ENCODE data around the gene FSD2. TPM values are rescaled to one million over a fixed set of nuclear protein-coding genes. Genes with fewer than 3 reads are reported as not detected.

The FSD2 gene
- total and polyA plus RNA-seq, 10 of the 15 experiments (the other 5 are each of a cell fraction or from before 2014, with no cell fraction given), result under 0.01 to 0.39 (median 0.07) TPM; not detected in 3

- TF ChIP-seq E4F1 (IDR thresholded peaks at IDR 0.05; ENCODE audit: borderline replicate concordance, partially characterized antibody) (no peak), YY1 (IDR thresholded peaks at IDR 0.05; ENCODE audit: low read depth, low read length) (no peak), RBBP5 (conservative IDR thresholded peaks at IDR 0.05) (no peak), ZBTB33 (IDR thresholded peaks at IDR 0.05) (no peak), E2F4 (IDR thresholded peaks at IDR 0.05; ENCODE audit: low read depth, low read length) (no peak)
Observed at GRCh38 chr15:82739086-82739485, 66.8 kb downstream of the FSD2 start (continued).

GRCh38 chr15:82737975-82738374, 67.9 kb downstream of the FSD2 start:
- ChIA-PET RAD21 (ENCODE audit: unreplicated experiment) (no interaction called here), SMC1A (ENCODE audit: uncharacterized antibody, unreplicated experiment) (no interaction called here), POLR2A (interaction anchor here (0.6 kb wide), 1 partner anchor 8 kb away, joined by 3 read pairs; no protein-coding TSS in a partner anchor), CTCF (no interaction called here)
- H3K9me3 ChIP-seq (replicated peaks; ENCODE audit: control insufficient read depth, insufficient read depth, low read length), result no peaks in the 10 kb centered on the region
- H3K27me3 ChIP-seq (replicated peaks in 1 of 2; ENCODE audit: control insufficient read depth in 2 of 2, insufficient read depth in 2 of 2, low read length in 1 of 2), result no peaks in the 10 kb centered on the region
- no peak overlapping the region for H3K4me2 ChIP-seq (ENCODE audit: control insufficient read depth, insufficient read depth)
- DNase-seq (ENCODE audit: low read depth, low spot score) (no peak), ATAC-seq (no peak), FAIRE-seq (no peak)
- H3K27ac ChIP-seq (ENCODE audit: control insufficient read depth, insufficient read depth), result no peak overlapping the region
- intact Hi-C loops (cut with micrococcal nuclease; ENCODE audit: unreplicated experiment), result no loop called here
- in situ Hi-C loops (cut with MboI), result no loop called here
- no peaks in the 10 kb centered on the region for H3K4me1 ChIP-seq (ENCODE audit: control insufficient read depth, insufficient read depth, low read length)
- H2AFZ ChIP-seq (ENCODE audit: control insufficient read depth, low read depth, low read length), result no peak overlapping the region
- BruUV-seq (replicated peaks), result no TSS peak
- H3K9ac ChIP-seq (ENCODE audit: control insufficient read depth, insufficient read depth, low read length), result no peak overlapping the region
- TF ChIP-seq ZNF687 (IDR thresholded peaks at IDR 0.05) (no peak), NFXL1 (IDR thresholded peaks at IDR 0.05; ENCODE audit: borderline replicate concordance) (no peak), NBN (IDR thresholded peaks at IDR 0.05) (no peak), ZBTB33 (IDR thresholded peaks at IDR 0.05) (no peak), POLR2AphosphoS5 (IDR thresholded peaks at IDR 0.05; ENCODE audit: low read length) (no peak), NRF1 (conservative IDR thresholded peaks at IDR 0.05; ENCODE audit: low read depth, low read length) (no peak)
- no peaks in the 10 kb centered on the region for H3K79me2 ChIP-seq (ENCODE audit: control insufficient read depth, insufficient read depth, low read length)
- H3K36me3 ChIP-seq (ENCODE audit: control insufficient read depth in 2 of 2, insufficient read depth in 2 of 2, low read length in 1 of 2), result peaks cover 0 to 3% of the 10 kb centered on the region in 2 experiments; a peak in 1 of 4 replicates
- H3K4me3 ChIP-seq, result no peak overlapping the region
- 100% methylated on average over 2 of the region's 2 CpGs for WGBS (ENCODE audit: insufficient coverage, insufficient replicate concordance, low lambda C conversion rate, missing lambda C conversion rate)
- H4K20me1 ChIP-seq (ENCODE audit: control insufficient read depth, insufficient read depth), result no peaks in the 10 kb centered on the region

Data from GM12878 (cell line).